ENCODE data around the gene CRK. TPM values are rescaled to one million over a fixed set of nuclear protein-coding genes. Genes with fewer than 3 reads are reported as not detected.
A peak's percentile ranks its signal among the peaks of the same experiment; 100 is the strongest.
"Not testable (repeated sequence)": the region's sequence is repeated elsewhere in the genome, so short reads cannot be mapped to it uniquely, and the experiment has no call there.

The CRK gene
- total RNA-seq, 4 donors from 2014 or later, result 33.8 to 59.3 (median 51.2) TPM

DNA sequence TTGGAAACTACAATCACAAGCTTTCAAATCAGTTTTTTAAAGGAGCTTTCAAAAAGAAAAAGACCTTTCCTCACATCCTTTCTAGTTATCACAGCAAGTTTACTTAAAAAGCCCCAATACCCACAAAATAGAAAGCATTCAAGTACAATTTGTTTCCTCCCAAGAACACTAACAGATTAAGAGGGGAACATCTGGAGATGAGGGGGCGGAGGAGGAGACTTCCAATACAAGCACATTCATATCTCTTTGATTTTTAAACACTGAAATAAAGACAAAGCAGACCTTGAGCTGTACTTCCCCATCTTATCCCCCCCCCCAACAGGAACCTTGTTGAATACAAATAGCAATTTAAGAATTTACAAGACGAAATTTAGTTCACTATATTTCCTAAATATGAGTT, 58.0 kb downstream of the CRK start:
- Histone ChIP-seq H3K4me1 (peaks cover 35 to 64% (median 42%) of the 10 kb centered on the region in 3 donors), H3K36me3 (peaks cover 0 to 17% (median 0%) of the 10 kb centered on the region in 3 donors), H3K4me3 (peak overlapping the region; percentile 82 to 95 (median 83)), H3K27me3 (no peaks in the 10 kb centered on the region), H3K9me3 (no peaks in the 10 kb centered on the region), H3K27ac (peak overlapping the region; percentile 91 to 98 (median 96))
- intact Hi-C loops (cut with DNase I), result no loop called here
- 5 to 12% methylated on average over 2 of the region's 2 CpGs for WGBS, 2 donors
- DNase-seq, result no peak
- TF ChIP-seq, protein P1, sequence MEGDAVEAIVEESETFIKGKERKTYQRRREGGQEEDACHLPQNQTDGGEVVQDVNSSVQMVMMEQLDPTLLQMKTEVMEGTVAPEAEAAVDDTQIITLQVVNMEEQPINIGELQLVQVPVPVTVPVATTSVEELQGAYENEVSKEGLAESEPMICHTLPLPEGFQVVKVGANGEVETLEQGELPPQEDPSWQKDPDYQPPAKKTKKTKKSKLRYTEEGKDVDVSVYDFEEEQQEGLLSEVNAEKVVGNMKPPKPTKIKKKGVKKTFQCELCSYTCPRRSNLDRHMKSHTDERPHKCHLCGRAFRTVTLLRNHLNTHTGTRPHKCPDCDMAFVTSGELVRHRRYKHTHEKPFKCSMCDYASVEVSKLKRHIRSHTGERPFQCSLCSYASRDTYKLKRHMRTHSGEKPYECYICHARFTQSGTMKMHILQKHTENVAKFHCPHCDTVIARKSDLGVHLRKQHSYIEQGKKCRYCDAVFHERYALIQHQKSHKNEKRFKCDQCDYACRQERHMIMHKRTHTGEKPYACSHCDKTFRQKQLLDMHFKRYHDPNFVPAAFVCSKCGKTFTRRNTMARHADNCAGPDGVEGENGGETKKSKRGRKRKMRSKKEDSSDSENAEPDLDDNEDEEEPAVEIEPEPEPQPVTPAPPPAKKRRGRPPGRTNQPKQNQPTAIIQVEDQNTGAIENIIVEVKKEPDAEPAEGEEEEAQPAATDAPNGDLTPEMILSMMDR (IDR thresholded peaks at IDR 0.05), result no peak
- no peak for TF ChIP-seq POLR2A (IDR thresholded peaks at IDR 0.05)

DNA sequence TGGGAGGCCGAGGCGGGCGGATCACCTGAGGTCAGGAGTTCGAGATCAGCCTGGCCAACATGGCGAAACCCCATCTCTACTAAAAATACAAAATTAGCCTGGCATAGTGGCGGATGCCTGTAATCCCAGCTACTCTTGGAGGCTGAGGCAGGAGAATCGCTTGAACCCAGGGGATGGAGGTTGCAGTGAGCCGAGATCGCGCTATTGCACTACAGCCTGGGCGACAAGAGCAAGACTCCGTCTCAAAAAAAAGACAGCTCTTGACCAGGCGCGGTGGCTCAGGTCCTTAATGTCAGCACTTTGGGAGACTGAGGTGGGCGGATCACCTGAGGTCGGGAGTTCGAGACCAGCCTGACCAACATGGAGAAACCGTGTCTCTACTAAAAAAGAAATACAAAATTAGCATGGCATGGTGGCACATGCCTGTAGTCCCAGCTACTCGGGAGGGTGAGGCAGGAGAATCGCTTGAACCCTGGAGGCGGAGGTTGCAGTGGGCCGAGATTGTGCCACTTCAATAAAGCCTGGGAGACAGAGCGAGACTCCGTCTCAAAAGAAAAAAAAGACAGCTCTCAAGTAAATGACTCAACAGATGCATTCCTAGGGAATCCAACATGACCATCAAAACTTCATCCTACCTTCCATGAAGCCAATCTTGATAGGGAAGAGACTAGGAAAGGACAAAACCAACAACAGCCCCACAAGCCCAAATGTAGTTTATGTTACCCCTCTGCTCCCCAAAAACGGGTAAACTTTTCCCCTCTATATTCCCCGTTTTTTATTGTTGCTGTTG, 60.0 kb downstream of the CRK start:
- Histone ChIP-seq H3K27ac (peak overlapping the region in 1 of 4 donors; percentile 10), H3K36me3 (peaks cover 0 to 17% (median 0%) of the 10 kb centered on the region in 3 donors), H3K4me1 (peaks cover 44 to 84% (median 61%) of the 10 kb centered on the region in 3 donors)
- DNase-seq; H3K9me3 ChIP-seq; H3K4me3 ChIP-seq; intact Hi-C loops (cut with DNase I); H3K27me3 ChIP-seq: not testable (repeated sequence)
- WGBS, 2 donors, result 85 to 89% methylated on average over 25 of the region's 26 CpGs

DNA sequence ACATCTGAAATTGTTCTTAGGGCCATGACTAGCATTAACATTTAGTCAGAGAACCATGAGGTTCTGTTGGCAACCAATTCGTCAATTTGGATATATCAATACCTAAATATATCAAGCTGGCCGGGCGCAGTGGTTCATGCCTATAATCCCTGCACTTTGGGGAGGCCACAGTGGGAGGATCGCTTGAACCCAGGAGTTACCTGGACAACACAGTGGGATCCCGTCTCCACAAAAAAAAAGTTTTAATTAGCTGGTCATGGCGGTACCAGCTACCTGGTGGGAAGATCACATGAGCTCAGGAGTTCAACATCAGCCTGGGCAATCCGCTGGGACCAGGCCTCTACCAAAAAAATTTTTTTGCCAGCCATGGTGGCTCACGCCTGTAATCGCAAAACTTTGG, 64.5 kb downstream of the CRK start:
- intact Hi-C loops (cut with DNase I), result no loop called here
- Histone ChIP-seq H3K9me3 (no peaks in the 10 kb centered on the region), H3K36me3 (peaks cover 0 to 16% (median 0%) of the 10 kb centered on the region in 3 donors), H3K27me3 (no peaks in the 10 kb centered on the region), H3K27ac (no peak overlapping the region), H3K4me3 (no peak overlapping the region), H3K4me1 (peaks cover 33 to 100% (median 78%) of the 10 kb centered on the region in 3 donors)
- DNase-seq, result no peak
- TF ChIP-seq, protein P1 (IDR thresholded peaks at IDR 0.05), result no peak
- no peak for TF ChIP-seq POLR2A (IDR thresholded peaks at IDR 0.05)
- WGBS, 2 donors, result 80 to 85% methylated on average over 6 to 9 of the region's 9 CpGs

DNA sequence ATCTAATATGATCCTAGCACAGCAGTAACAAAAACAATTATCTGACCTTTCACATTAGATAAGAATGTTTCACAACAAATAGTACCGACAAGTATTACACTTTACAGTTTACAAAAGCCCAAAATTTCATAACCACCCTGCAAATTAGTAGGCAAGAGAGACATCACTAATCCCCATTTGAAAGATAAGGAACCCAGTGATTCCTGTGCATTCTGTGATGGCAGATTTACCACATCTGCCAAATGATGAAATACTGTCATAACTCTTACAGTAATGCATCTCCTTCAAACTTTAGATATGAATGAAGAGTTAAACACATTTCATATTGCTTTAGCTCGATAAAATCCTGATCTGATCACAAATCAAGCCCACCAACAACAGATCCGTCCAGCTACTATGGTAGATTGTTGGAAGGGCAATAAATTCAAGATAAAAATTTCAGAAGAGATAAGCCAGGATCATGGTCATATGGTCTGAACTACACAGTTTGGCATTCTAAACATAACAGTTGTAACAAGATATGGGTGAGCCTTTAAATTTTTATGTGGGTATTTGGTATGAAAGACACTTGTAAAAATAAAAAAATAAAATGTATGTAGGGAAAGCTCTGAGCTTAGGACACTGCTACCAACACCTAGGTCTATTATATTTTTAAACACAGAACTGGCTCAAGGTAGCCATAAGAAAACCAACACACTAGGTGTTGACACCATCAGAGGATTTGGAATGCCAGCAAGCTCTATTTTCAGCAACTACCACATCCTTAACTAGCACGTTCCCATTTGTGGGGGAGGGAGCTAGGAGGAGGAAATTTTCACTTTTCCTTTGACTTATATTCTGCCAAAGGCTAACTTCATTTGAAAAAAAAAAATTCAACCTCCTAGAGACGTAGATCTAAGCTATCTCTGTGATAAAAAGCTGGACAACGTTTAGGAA, 65.3 kb downstream of the CRK start:
- no peak for DNase-seq
- peak overlapping the region in 1 of 4 donors; percentile 6 for H3K27ac ChIP-seq
- H3K4me1 ChIP-seq, result peaks cover 29 to 100% (median 79%) of the 10 kb centered on the region in 3 donors
- peaks cover 0 to 7% (median 0%) of the 10 kb centered on the region in 3 donors for H3K36me3 ChIP-seq
- TF ChIP-seq, protein P1 (IDR thresholded peaks at IDR 0.05), result no peak
- no peak for TF ChIP-seq POLR2A (IDR thresholded peaks at IDR 0.05)
- no peak overlapping the region for H3K4me3 ChIP-seq
- intact Hi-C loops (cut with DNase I), result no loop called here
- H3K9me3 ChIP-seq, result no peaks in the 10 kb centered on the region
- 18 to 23% methylated on average over 6 of the region's 6 CpGs for WGBS, 2 donors
- H3K27me3 ChIP-seq, result no peaks in the 10 kb centered on the region

DNA sequence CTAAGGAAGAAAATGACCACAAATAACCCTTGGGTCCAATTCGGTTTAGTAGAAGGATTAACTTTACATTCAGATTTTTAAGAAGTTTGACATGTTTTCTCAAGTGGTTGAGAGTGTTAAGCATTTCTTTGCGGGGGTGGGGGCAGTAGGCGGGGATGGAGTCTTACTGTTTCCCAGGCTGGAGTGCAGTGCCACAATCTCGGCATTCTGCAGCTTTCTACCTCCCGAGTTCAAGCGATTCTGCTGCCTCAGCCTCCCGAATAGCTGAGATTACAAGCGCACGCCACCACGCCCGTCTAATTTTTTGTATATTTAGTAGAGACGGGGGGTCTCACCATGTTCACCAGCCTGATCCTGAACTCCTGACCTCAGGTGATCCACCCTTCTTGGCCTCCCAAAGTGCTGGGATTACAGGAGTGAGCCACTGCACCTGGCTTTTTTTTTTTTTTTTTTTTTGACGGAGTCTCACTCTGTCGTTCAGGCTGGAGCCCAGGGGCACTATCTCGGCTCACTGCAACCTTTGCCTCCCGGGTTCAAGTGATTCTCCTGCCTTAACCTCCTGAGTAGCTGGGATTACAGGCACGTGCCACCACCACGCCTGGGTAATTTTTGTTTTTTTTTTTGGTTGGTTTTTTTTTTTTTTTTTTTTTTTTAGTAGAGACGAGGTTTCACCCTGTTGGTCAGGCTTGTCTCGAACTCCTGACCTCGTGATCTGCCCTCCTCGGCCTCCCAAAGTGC, 68.4 kb downstream of the CRK start:
- H3K9me3 ChIP-seq; intact Hi-C loops (cut with DNase I); H3K36me3 ChIP-seq; H3K27me3 ChIP-seq; DNase-seq; H3K27ac ChIP-seq; H3K4me3 ChIP-seq: not testable (repeated sequence)
- peaks cover 21 to 100% (median 80%) of the 10 kb centered on the region in 3 donors for H3K4me1 ChIP-seq
- WGBS, 2 donors, result 50 to 52% methylated on average over 16 to 18 of the region's 22 CpGs

DNA sequence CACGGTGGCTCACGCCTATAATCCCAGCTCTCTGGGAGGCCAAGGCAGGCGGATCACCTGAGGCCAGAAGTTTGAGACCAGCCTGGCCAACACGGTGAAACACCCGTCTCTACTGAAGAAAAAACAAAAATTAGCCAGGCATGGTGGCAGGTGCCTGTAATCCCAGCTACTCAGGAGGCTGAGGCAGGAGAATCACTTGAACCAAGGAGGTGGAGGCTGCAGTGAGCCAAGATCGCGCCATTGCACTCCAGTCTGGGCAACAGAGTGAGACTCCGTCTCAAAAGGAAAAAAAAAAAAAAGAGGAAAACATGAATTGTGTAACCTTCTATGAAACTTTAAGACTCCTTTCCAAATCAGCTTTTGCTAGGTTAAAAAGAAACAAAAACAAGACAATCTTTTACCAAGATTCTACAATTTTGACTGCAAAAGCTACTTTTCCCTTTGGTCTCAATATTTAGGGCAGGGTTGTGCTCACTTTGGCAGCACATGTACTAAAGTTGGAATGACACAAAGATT, 69.3 kb downstream of the CRK start:
- H3K36me3 ChIP-seq, result peaks cover 0 to 12% (median 0%) of the 10 kb centered on the region in 3 donors
- H3K27me3 ChIP-seq; intact Hi-C loops (cut with DNase I); H3K4me3 ChIP-seq; H3K9me3 ChIP-seq; DNase-seq: not testable (repeated sequence)
- 61 to 65% methylated on average over 3 to 6 of the region's 8 CpGs for WGBS, 2 donors
- peak overlapping the region in 3 of 4 donors; percentile 5 to 21 (median 9) for H3K27ac ChIP-seq
- peaks cover 18 to 100% (median 71%) of the 10 kb centered on the region in 3 donors for H3K4me1 ChIP-seq
